Measurements from ENCODE around the gene KRT86.

Gene KRT86

GRCh38 chr12:52278575-52279421 is 4.4 kb downstream of the KRT86 start (continued):
- peak; percentile 56 for TF ChIP-seq PATZ1 (tag by site-specific recombination; IDR thresholded peaks at IDR 0.05)
- TF ChIP-seq ZNF645 (tag by site-specific recombination; IDR thresholded peaks at IDR 0.05) = no peak
- TF ChIP-seq ZSCAN23 (tag by site-specific recombination; IDR thresholded peaks at IDR 0.05) = no peak
- no peak for TF ChIP-seq ZBTB44 (tag by site-specific recombination; IDR thresholded peaks at IDR 0.05)
- no peak for TF ChIP-seq GLIS1 (tag by site-specific recombination; IDR thresholded peaks at IDR 0.05)
- TF ChIP-seq ZNF426 (tag by site-specific recombination; IDR thresholded peaks at IDR 0.05) = no peak
- TF ChIP-seq ZNF280D (tag by site-specific recombination; IDR thresholded peaks at IDR 0.05) = no peak
- TF ChIP-seq ZSCAN16 (tag by site-specific recombination; IDR thresholded peaks at IDR 0.05) = no peak
- peak; percentile 78 for TF ChIP-seq ZBTB6 (tag by site-specific recombination; IDR thresholded peaks at IDR 0.05)
- peak; percentile 64; the same call in 1 of the 2 replicates for TF ChIP-seq ZNF366 (tag by site-specific recombination; conservative IDR thresholded peaks at IDR 0.05)
- TF ChIP-seq ZNF112 (tag by site-specific recombination; IDR thresholded peaks at IDR 0.05) = no peak
- TF ChIP-seq CTCF (tag by site-specific recombination; IDR thresholded peaks at IDR 0.05) = peak; percentile 81
- TF ChIP-seq SP3 (tag by site-specific recombination; IDR thresholded peaks at IDR 0.05) = no peak
- peak; percentile 53 for TF ChIP-seq ZBTB8A (tag by site-specific recombination; IDR thresholded peaks at IDR 0.05)
- no peak for TF ChIP-seq REPIN1 (tag by site-specific recombination; IDR thresholded peaks at IDR 0.05; ENCODE audit: low read depth)
